ENCODE results near the gene CROCC.
"Not testable (repeated sequence)": the region's sequence is repeated elsewhere in the genome, so short reads cannot be mapped to it uniquely, and the experiment has no call there.

DNA sequence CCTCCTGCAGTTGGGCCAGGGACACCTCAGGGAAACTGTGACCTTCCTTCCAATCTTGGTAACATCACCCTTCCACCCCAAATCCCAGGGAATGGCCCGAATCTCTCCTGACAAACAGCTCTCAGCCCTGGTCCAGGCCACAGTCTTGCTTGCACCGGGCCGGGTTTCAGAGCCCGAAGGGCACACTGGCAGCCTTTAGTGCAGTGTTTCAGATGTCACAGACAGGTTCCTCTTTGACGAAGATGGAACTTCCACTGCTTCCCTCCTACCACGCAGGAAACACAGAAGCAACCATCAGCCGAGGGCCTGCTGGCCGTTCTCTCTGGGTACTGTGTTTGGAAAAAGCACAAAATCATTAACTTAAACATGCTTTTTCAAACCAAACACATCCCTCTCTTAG is 9.0 kb upstream of the CROCC start:
- not testable (repeated sequence) for TF ChIP-seq POLR2A (IDR thresholded peaks at IDR 0.05; ENCODE audit: low read length); GATA1 (IDR thresholded peaks at IDR 0.05; ENCODE audit: low read depth, low read length)

Measured in erythroblast (primary cell).